Eye (tissue), 1 donor: ENCODE results near the gene MTSS2.

Experiments used
- DNase-seq: peaks from one replicate; pipeline ENCODE4 v3.0.0-alpha.2; 2015

MTSS2 gene

GRCh38 chr16:70698901-70699300 lies 13.0 kb upstream of the MTSS2 start:
- no peak for DNase-seq

- DNase-seq, result no peak
These were observed 11.8 kb upstream of the MTSS2 start for GRCh38 chr16:70697594-70698170.

- DNase-seq, result no peak
These were observed 11.2 kb upstream of the MTSS2 start for GRCh38 chr16:70696952-70697593.

GRCh38 chr16:70696355-70696754 lies 10.5 kb upstream of the MTSS2 start:
- no peak for DNase-seq

- DNase-seq, result no peak
These were observed 9.6 kb upstream of the MTSS2 start for GRCh38 chr16:70695331-70696070.

- DNase-seq, result no peak
These were observed 9.0 kb upstream of the MTSS2 start for GRCh38 chr16:70694868-70695218.

GRCh38 chr16:70694088-70694867 lies 8.4 kb upstream of the MTSS2 start:
- no peak for DNase-seq

GRCh38 chr16:70692873-70693671 lies 7.2 kb upstream of the MTSS2 start:
- no peak for DNase-seq

- DNase-seq, result no peak
These were observed 6.4 kb upstream of the MTSS2 start for GRCh38 chr16:70692130-70692872.

GRCh38 chr16:70691223-70692129 lies 5.6 kb upstream of the MTSS2 start:
- DNase-seq, result peak; percentile 87

- no peak for DNase-seq
These were observed 4.4 kb upstream of the MTSS2 start for GRCh38 chr16:70689970-70690891.

GRCh38 chr16:70689035-70689969 lies 3.4 kb upstream of the MTSS2 start:
- no peak for DNase-seq

GRCh38 chr16:70688246-70688742 lies 2.4 kb upstream of the MTSS2 start:
- no peak for DNase-seq

- no peak for DNase-seq
These were observed 1.9 kb upstream of the MTSS2 start for GRCh38 chr16:70687671-70688245.

- DNase-seq, result no peak
These were observed 1.3 kb upstream of the MTSS2 start for GRCh38 chr16:70687102-70687511.

- DNase-seq, result no peak
These were observed 686 bp upstream of the MTSS2 start for GRCh38 chr16:70686376-70687101.
